Measurements from ENCODE around the gene TENM3.

Gene TENM3

DNA sequence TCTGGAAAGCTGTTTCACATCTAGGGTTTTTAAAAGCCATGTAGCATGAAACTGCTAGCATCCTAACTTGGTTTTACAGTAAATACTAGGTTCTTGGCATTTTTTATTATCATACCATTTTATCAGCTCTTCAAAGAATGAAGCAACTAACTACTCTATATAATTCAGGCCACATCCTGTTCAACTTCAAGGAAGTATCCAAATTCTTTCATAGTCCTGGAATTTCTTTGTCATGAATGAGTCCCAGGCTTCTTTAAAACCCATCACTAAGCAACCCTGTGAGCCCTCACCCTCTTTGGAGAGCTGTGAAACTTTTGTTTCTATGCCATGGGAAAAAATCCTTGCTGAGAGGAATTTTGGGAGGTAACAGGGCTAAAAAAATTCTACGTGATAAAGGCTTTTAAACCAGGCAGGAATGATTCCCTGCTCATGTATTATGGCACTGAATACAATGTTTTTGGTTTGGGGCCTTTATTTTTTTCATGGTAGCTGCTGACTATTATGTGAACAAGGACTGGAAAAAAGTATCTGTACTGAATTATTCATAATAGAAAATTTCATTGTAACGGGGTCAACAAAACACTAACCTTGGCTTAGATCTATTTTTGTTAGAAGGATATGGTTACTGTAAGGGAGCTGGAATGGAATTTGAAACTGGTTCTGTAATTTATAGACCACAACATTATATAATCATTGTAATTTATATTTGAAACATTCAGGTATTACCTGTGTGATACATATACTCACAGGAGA, 509.1 kb downstream of the TENM3 start:
- DNase-seq = peak; percentile 90

DNA sequence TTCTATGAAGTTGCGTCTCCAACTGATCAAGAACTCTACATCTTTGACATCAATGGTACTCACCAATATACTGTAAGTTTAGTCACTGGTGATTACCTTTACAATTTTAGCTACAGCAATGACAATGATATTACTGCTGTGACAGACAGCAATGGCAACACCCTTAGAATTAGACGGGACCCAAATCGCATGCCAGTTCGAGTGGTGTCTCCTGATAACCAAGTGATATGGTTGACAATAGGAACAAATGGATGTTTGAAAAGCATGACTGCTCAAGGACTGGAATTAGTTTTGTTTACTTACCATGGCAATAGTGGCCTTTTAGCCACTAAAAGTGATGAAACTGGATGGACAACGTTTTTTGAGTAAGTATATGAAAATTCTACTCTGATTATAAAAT, 511.7 kb downstream of the TENM3 start:
- no peak for DNase-seq

- DNase-seq = no peak
These were observed 513.0 kb downstream of the TENM3 start for GRCh38 chr4:182756161-182756690.

GRCh38 chr4:182758273-182758672, 515.1 kb downstream of the TENM3 start:
- DNase-seq = no peak

DNA sequence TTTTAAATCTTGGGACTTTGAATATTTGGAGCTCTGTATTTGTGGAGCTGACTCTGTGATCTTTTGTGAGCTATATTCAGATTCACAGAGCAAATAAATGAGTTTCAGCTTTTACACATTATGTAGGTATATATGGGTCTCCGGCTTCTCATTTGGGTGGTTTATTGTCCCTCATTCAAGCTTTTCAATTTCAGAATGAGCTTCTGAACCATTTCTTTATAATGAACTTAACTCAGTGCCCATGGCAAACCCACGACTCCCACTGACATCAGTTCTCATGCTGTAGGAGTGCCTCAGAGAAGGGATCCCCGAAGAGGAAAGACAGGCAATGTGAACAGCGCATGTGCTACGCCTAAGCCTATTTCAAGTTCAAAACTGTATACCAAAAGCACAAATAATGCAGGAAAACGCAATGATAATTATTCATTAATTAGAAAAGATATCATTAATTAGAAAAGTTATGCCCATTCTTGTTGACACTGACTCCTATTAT, 517.4 kb downstream of the TENM3 start:
- no peak for DNase-seq

- DNase-seq = no peak
These were observed 520.9 kb downstream of the TENM3 start for GRCh38 chr4:182764137-182764536.

DNA sequence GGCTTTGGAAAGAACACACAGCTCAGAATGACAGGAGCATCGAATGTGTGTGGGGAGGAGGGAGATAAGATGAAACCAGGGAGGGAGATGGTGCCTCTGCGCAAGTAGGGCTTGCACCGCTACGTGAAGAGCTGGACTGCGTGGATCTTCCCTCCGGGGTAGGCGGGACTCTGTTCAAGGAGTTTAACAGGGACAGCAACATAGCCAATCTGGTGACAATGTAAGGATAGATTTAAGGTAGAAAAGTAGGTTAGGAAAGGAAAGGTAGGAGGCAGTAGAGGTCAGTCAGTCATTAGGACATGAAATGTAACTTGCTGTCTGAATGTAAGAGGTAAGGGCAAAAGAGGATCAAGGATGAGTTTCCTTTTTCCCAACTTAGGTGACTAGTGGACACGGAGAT, 521.4 kb downstream of the TENM3 start:
- DNase-seq = no peak

- DNase-seq = peak; percentile 3
These were observed 523.0 kb downstream of the TENM3 start for GRCh38 chr4:182765987-182766856.

- DNase-seq = no peak
These were observed 523.7 kb downstream of the TENM3 start for GRCh38 chr4:182766857-182767250.

- DNase-seq = peak; percentile 13
These were observed 525.6 kb downstream of the TENM3 start for GRCh38 chr4:182768838-182769237.

- no peak for DNase-seq
These were observed 527.2 kb downstream of the TENM3 start for GRCh38 chr4:182770259-182770995.

GRCh38 chr4:182770996-182771514, 527.9 kb downstream of the TENM3 start:
- no peak for DNase-seq

GRCh38 chr4:182775075-182775474, 531.9 kb downstream of the TENM3 start:
- DNase-seq = no peak

DNA sequence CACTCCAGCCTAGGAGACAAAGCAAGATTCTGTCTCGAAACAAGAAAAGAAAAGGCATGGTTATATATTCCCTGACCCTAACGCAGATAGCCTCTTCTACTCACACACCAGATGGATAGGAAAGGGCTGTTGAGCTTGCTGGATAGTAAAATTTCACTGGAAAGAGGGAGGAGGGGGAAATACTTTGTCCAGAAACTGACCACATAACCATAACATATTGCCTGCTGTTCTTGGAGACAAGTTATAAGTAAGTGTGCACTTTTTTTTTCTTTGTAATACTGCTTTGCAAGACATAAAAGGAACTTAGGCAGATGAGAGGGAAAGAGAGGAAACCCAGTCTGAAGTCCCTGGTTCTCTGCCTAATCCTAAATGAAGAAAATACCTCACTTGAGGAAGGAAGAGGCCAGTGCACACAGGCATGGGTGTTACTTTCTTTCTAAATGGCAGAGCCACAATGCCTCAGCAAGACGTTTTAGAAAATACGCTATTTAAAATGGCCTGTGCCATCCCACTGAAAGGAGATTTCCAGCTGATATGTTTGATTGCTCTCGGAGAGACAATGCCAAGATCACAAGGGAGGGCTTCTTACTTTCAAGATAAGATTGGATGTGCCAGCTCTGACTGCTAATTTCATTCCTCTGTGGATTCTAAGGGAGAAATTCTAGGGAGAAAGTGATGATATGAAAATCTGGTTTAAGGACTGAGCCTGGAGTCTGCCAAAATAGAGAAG, 533.3 kb downstream of the TENM3 start:
- no peak for DNase-seq

DNA sequence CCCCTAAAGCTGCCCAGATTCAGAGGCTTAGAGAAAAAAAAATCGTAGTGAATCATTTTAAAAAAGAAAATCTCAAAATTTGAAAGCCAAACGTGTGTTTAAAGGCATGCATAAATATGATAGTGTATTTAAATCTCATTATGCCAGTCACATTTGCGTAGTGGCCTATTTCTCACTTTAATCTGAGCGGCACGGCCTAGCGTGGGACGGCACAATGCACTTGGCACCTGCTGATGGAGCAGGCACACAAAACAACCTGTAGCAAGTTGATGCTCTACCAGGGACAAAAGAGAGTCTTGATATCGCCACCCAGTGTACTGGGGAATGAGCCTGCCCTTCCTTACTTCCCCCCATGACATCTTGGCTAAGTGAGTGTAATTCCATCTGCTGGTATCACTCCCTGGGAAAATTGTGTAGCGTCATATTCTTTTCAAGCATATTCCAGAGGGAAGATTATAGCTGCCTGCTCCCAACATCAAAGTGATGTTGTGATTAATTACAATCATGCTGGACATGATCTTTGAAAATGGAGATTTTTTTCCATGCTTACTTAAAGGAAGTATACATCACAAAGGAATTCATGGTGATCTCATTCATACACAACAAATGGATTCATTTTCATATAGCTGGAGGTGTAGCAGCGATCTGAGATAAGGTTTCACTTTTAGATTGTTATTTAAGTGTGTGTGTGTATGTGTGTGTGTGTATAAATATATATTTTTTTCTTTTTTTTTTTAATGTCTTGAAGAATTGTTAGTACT, 535.2 kb downstream of the TENM3 start:
- DNase-seq = peak; percentile 28

DNA sequence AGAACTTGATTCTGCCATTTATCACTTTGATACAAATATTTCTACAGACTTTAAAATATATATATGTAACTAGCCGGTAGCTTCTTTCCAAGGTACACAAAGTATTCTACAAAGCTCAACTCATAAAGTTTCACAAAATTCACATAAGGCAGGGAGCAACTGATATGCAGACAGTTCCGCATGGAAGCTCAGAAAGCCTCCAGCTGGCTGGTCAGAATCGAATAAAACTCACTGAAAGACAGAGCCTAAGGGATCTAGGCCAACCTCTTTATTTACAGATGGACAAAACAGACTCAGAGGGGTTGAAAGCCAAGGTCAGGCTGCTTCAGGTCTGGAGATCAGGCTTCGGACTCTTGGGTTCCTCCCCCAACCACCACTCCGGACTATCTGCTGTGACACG, 543.8 kb downstream of the TENM3 start:
- no peak for DNase-seq

DNA sequence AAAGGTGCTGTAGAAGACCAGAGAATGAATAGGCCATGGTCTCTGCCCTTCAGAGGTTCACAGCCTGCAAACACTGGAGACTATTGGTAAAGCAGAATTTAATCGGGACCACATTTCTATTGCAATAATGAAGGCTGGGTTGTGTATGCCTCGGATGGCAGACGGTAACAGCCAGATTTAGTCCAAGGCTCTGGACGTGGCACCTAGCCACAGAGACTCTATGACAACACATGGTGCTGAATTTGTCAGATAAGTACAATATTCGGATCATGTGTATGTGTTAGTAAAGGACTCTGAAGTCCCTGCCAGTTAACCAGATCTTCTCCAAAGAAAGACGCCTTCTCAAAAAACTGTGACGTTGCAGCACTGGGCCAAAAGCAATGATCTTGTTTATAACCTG, 545.0 kb downstream of the TENM3 start:
- DNase-seq = no peak

- DNase-seq = no peak
These were observed 546.3 kb downstream of the TENM3 start for GRCh38 chr4:182789529-182789928.

DNA sequence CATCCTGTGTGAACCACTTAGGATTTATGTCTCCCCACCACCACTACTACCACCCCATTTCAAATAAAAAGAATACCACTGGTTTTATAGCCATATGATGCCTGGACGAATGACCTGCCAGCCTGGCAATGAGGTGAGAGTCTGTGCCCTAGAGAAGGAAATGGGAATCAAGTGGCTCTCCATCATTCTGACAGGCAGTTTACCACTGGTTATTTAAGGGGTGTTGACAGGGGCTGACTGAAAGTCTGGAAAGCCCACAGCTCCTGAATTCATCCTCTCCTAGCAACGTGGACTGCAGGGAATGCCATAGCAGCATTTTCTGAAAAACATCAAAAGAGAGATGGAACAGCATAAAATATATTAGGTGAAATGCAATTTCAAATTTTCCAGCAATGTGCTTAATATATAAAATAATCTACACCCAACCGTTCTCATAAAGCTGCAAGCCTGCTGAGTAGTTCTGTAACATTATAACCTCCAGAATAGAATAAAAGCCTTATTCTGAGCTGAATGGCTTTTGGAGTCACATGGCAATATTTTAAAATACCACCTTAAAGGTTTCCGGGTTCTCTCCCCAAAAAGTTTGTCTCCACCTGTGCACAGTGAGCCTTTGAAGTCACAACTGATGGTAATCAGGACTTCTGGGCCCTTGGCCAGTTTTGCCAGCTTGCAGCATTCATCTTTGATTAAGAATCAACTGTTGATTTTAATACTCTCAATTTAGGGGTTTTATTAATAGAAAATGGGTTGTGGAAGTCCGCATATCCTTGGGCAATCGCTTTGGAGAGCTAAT, 552.4 kb downstream of the TENM3 start:
- no peak for DNase-seq
